ENCODE results near the gene CAPN10.

Gene CAPN10

DNA sequence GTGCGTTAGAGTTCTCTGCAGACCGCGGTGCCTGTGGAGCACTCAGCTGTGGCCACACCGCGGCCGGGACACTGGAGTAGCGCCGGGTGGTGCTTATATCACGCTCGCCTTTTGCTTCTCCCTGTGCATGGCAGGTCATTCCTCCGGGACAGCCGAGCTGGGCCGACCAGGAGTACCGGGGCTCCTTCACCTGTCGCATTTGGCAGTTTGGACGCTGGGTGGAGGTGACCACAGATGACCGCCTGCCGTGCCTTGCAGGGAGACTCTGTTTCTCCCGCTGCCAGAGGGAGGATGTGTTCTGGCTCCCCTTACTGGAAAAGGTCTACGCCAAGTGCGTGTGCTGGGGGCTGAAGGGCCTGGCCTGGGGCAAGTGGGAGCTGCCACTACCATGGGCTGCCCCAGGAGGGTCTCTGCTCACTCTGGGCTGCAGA lies 4.2 kb downstream of the CAPN10 start:
- DNase-seq, result no peak

DNA sequence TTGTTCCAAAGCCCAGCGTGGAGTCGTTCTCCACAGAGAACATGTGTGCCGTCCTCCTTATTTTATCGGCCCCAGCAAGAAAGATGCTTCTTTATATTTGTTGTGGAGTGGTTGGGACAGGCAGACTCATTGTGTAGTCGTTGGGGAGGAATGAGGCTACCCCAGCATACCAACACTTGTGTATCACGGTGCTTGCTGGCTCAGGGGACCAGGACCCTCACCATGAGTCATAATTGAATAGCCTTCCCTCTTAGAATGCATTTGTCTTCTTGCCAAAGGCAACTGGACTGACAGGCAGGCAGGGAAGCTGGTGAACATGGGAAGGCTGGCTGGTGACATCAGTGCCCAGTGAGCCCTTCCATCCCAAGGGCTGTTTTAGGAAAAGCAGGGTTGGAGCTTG lies 4.7 kb downstream of the CAPN10 start:
- no peak for DNase-seq

- DNase-seq, result no peak
These were observed 5.2 kb downstream of the CAPN10 start for GRCh38 chr2:240591784-240592183.

- no peak for DNase-seq
These were observed 6.6 kb downstream of the CAPN10 start for GRCh38 chr2:240593026-240593702.

DNA sequence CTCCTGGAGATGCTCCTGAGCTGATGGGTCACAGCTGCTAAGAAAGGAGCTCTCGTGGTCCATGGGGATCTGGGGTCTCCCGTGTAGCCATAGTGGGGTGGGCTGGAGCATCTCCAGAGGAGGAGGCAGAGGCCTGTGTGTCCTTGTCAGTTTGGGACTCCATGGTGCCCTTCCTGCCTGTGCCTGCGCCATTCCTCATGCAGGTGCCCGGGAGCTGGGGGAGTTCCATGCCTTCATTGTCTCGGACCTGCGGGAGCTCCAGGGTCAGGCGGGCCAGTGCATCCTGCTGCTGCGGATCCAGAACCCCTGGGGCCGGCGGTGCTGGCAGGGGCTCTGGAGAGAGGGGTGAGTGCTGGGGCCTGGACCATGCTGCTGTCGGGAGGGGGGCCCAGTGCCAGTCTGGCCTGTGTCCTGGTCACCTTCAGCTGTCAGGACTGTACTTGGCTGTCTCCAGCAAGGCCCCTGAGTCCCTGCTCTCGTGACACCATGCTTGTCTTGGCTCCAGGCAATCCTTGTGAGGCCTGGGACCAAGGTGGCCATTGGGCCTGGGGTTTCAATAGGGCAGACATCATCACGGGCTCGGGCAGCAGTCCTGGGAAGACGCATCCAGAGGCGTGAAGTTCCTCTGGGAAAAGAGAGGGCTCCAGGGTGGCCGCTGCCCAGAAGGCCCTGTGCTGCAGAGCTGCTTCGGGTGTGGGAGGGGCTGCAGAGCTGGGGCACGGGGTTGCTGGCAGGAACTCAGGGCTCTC lies 7.3 kb downstream of the CAPN10 start:
- no peak for DNase-seq

DNA sequence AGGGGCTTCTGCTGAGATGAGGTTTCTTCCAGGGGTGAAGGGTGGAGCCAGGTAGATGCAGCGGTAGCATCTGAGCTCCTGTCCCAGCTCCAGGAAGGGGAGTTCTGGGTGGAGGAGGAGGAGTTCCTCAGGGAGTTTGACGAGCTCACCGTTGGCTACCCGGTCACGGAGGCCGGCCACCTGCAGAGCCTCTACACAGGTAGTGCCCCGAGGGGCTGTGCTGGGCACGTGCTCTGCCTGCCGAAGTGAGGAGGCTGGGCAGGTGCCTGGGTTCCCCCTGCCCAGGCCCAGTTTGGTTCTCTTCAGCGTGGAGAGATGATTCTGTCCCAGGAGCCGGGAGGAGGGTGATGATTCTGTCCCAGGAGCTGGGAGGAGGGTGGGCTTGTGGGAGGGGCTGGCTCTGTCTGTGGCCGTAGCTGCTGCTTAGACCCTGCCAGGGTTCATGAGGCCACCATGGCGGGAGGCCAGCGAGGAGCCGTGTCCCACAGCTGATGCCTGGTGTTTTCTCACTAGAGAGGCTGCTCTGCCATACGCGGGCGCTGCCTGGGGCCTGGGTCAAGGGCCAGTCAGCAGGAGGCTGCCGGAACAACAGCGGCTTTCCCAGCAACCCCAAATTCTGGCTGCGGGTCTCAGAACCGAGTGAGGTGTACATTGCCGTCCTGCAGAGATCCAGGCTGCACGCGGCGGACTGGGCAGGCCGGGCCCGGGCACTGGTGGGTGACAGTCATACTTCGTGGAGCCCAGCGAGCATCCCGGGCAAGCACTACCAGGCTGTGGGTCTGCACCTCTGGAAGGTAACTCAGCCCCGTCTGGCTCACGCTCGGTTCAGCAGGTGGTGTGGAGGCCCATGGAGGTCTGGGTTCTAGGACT lies 8.2 kb downstream of the CAPN10 start:
- DNase-seq, result no peak

GRCh38 chr2:240595381-240596079 lies 9.0 kb downstream of the CAPN10 start:
- peak; percentile 30 to 47 for DNase-seq

GRCh38 chr2:240596080-240596460 lies 9.5 kb downstream of the CAPN10 start:
- DNase-seq, result no peak

DNA sequence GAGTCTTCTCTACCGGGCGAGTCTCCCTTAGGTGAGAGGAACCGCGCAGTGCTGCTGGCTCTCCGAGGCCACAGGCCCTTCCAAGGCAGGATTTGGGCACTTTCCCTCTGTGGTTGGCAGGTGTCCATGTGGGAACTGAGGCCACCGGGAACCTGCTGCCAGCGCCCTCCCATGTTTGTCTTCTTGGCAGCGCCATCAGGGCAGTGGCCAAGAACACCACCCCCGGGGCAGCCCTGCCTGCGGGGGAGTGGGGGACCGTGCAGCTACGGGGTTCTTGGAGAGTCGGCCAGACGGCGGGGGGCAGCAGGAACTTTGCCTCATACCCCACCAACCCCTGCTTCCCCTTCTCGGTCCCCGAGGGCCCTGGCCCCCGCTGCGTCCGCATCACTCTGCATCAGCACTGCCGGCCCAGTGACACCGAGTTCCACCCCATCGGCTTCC lies 10.0 kb downstream of the CAPN10 start:
- DNase-seq, result no peak

GRCh38 chr2:240597054-240597418 lies 10.5 kb downstream of the CAPN10 start:
- no peak for DNase-seq

DNA sequence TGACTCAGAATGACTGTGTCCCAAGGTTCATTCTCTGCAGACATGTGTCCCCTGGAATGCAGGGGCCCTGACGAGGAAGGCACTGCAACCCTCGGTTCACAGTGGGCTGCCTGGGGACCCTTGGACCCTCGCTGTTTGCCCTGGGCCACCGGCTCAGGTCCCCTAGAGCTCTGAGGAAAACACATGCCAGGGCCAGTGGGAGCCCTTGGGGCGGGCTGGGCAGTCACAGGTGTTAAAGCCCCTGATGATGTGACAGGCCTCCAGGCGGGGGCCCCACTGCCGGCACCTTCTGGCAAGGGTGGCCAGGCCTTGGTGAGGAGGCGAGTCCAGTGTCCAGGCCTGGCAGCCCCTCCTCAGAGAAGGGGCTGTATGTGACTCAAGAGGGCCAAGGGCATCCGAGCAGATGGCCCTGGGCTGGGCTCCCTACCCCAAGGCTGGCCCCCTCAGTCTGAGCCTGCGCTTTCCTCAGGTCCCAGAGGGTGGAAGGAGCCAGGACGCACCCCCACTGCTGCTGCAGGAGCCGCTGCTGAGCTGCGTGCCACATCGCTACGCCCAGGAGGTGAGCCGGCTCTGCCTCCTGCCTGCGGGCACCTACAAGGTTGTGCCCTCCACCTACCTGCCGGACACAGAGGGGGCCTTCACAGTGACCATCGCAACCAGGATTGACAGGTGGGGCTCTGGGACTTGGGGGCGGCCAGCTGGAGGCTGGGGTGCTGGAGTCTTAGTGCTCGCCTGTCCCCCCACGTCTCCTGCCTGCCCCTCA lies 11.1 kb downstream of the CAPN10 start:
- no peak for DNase-seq

DNA sequence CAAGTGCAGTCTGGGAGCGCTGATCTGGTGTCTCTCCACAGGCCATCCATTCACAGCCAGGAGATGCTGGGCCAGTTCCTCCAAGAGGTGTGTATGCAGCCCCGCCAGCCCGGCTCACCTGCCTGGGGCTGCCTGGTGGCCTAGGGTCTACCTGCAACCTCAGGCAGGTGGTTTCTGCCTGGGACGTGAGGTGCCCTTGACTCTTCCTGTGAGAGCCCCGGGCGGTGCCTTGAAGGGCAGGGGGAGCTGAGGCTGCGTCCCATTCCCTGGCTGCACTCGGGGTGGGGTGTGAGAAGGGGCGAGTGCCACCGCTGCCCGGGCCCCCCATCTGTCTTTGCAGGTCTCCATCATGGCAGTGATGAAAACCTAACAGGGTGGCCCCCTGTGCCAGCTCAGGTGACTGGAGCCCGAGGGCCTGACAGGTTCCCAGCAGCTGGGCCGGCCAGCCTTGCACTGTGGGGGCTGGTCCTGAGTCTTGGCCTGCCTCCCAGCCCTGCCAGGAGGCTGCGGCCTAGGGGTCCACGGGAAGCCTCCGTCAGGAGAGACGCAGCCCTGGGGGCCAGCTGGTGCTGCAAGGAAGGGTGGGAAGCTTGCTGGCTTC lies 11.9 kb downstream of the CAPN10 start:
- no peak for DNase-seq

- no peak for DNase-seq
These were observed 12.6 kb downstream of the CAPN10 start for GRCh38 chr2:240599141-240599583.

GRCh38 chr2:240600451-240600961 lies 14.0 kb downstream of the CAPN10 start:
- peak in 1 of 2 donors; percentile 0 for DNase-seq

GRCh38 chr2:240601061-240601830 lies 14.7 kb downstream of the CAPN10 start:
- no peak for DNase-seq

GRCh38 chr2:240601831-240602160 lies 15.3 kb downstream of the CAPN10 start:
- DNase-seq, result no peak

DNA sequence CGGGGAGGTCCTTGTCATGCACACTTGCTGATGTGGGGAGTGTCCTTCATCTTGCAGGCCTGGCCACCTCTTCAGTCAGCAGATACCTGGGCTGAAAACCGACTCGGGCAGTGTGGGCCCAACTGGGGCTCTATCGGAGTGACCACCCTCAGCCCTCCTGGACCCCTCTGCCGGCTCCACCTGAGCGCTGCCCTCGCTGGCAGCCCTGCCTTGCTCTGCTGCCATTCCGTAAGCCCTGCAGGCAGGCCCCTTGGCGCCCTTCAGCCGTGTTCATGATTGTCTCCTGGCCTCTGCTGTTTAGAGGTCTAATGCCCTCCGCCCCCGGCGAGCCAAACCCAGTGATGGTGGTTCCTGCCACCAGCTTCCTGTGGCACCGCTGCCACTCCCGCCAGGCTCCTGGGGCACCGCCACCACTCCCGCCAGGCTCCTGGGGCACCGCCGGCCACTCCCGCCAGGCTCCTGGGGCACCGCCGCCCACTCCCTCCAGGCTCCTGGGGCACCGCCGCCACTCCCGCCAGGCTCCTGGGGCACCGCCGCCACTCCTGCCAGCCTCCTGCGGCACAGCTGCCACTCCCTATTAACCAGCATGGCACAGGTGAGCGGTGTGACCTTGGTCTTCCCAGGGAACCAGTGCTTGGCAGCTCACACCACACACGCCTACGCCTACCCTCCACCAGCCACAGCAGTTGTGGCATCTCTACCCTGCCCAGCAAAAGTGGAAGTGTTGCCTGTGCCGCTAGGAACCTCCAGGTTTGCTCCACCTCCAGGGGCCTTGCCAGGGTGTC lies 15.9 kb downstream of the CAPN10 start:
- no peak for DNase-seq

GRCh38 chr2:240603081-240603835 lies 16.7 kb downstream of the CAPN10 start:
- no peak for DNase-seq

- no peak for DNase-seq
These were observed 17.3 kb downstream of the CAPN10 start for GRCh38 chr2:240603846-240604245.

Data from CD4-positive, alpha-beta T cell treated with Interferon alpha-2 for 1 hour (primary cell).